GM12891 (cell line): ENCODE measurements around the gene ANOS1.

ENCODE experiments used
- PAX5 ChIP-seq: IDR thresholded peaks from 2 replicates; pipeline ENCODE4 v1.6.1; 2011; ENCODE audit warnings: low read length, moderate library complexity, mild to moderate bottlenecking; ENCODE audit not compliant: insufficient read depth, severe bottlenecking
- POLR2A ChIP-seq: IDR thresholded peaks from 2 replicates; pipeline ENCODE4 v1.6.1; 2011; ENCODE audit warnings: low read depth, low read length, control low read depth
- POLR2AphosphoS5 ChIP-seq: IDR thresholded peaks from 2 replicates; pipeline ENCODE4 v1.6.1; 2011; ENCODE audit warnings: low read depth, low read length, control low read depth
- TAF1 ChIP-seq: IDR thresholded peaks from 2 replicates; pipeline ENCODE4 v1.6.1; 2011; ENCODE audit warnings: low read depth, low read length, control low read depth

DNA sequence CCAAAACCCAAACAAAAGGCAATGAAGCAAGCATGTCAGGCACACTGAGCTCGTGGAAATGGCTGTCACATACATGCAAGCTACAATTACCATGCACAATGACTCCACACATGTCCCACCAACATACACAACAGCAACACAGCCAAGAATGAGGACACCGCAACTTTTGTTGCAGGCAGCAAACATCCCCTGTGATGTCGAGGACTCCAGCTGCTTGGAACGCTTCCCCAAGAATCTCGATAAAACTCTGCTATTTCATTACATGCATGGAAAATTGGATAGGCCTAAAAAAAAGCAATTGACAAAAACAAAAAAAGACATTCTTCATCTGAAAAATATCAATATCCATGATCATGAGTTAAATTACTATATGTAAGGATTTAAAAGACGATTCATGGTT is 11.8 kb downstream of the ANOS1 start:
- TF ChIP-seq POLR2AphosphoS5 (no peak), POLR2A (no peak), TAF1 (no peak), PAX5 (no peak)
